H1 (cell line): ENCODE results near the gene RNPEPL1. TPM values are rescaled to one million over a fixed set of nuclear protein-coding genes. Genes with fewer than 3 reads are reported as not detected.

Source experiments
- ATF2 ChIP-seq: IDR thresholded peaks from 2 replicates; pipeline ENCODE4 v1.6.1; 2012; ENCODE audit warnings: low read length, inconsistent platforms
- CHD1 ChIP-seq: IDR thresholded peaks from 2 replicates; pipeline ENCODE4 v1.6.1; 2012; ENCODE audit warnings: low read depth, low read length, improper control_type of control experiment
- KDM1A ChIP-seq: fragments of 200-600, 300-600 bp; sonication (generic); IDR thresholded peaks from 2 replicates; pipeline ENCODE4 v1.7.1; 2016; ENCODE audit warnings: mild to moderate bottlenecking, low read length, borderline replicate concordance
- TAF1 ChIP-seq: IDR thresholded peaks from 2 replicates; pipeline ENCODE4 v1.6.1; 2011; ENCODE audit warnings: mild to moderate bottlenecking, low read depth, low read length
- polyA plus RNA-seq, 7 experiments: library from polyadenylated mRNA; depleted of rRNA in 3 of 7; stranded (reverse) in 5 of 7; unstranded in 2 of 7; fragments of >200 nt in 5 of 7; fragments of 200-250 nt in 2 of 7; gene quantifications; 1 replicate in 5 of 7; 2 replicates in 1 of 7; 4 replicates in 1 of 7; pipeline versions ENCODE4 v1.2.1 to v1.2.3, GENCODE V29; 2011 to 2013; ENCODE audit warnings: missing spikeins in 2 of 7, mixed read lengths in 2 of 7
- total RNA-seq: library from RNA; stranded (reverse); fragmentation: NEBNext Ultra II Directional; extraction: Animal tissue kit (Norgen Biotek cat#: 25700); gene quantifications from 2 replicates; pipeline ENCODE4 v1.2.1, GENCODE V29; 2021

Gene RNPEPL1
- total and polyA plus RNA-seq, 2 of the 8 experiments (the other 6 are each of a cell fraction or from before 2014, with no cell fraction given): 9.0 to 11.3 TPM

- TF ChIP-seq ATF2 (no peak), KDM1A (no peak), TAF1 (no peak), CHD1 (no peak)
Measured at GRCh38 chr2:240591784-240592183, 23.5 kb downstream of the RNPEPL1 start (continued).
